Measurements from ENCODE around the gene GPR62.

DNA sequence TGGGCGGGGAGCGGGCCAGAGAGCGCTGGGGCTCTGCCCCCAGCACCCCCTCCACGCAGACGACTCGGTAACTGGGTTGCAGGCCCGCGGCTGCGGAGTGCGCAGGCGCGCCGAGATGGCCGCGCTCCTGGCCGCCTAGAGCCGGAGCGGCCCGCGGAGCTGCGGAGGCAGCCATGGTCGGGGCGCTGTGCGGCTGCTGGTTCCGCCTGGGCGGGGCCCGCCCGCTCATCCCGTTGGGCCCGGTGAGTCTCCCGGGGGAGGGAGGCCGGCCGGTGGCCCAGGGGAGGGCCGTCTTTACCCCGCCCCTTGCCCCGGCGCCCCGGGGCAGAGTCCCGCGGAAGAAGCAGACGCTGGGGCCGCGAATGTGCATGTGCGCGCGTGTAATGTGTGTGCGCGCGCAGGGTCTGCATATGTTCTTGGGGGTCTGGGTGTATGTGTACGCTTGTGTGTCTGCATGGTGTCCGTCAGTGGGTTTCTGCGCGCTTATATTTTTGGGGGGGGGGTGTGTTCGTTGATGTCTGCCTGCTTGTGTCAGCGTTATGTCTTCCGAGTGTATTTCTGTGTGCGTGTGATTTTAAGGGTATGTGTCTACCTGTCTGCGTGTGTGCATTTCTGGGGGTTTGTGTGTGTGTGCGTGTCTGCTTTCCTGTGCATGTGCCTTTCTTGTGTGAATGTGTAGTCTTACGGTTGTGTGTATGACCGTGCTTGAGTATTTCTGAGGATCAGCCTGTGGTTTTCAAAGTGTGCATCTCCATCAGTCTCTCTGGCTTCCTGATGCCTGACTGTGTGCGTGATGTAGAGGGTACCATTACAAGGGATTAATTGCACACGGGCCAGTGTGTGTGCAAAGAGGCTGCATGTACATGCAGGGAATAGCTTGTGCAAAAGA is 20.0 kb downstream of the GPR62 start, which contains the start of gene ABHD14A:
- TF ChIP-seq, protein P1, sequence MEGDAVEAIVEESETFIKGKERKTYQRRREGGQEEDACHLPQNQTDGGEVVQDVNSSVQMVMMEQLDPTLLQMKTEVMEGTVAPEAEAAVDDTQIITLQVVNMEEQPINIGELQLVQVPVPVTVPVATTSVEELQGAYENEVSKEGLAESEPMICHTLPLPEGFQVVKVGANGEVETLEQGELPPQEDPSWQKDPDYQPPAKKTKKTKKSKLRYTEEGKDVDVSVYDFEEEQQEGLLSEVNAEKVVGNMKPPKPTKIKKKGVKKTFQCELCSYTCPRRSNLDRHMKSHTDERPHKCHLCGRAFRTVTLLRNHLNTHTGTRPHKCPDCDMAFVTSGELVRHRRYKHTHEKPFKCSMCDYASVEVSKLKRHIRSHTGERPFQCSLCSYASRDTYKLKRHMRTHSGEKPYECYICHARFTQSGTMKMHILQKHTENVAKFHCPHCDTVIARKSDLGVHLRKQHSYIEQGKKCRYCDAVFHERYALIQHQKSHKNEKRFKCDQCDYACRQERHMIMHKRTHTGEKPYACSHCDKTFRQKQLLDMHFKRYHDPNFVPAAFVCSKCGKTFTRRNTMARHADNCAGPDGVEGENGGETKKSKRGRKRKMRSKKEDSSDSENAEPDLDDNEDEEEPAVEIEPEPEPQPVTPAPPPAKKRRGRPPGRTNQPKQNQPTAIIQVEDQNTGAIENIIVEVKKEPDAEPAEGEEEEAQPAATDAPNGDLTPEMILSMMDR (IDR thresholded peaks at IDR 0.05), result no peak
- TF ChIP-seq EP300 (IDR thresholded peaks at IDR 0.05), result no peak
